Neural cell (in vitro differentiated cells): Measurements from ENCODE around the gene SIPA1L2. TPM values are rescaled to one million over a fixed set of nuclear protein-coding genes. Genes with fewer than 3 reads are reported as not detected.

Source experiments
- polyA plus RNA-seq: library from polyadenylated mRNA; depleted of rRNA; stranded (reverse); fragments of >200 nt; gene quantifications from 2 replicates; pipeline ENCODE4 v1.2.3, GENCODE V29; 2014

SIPA1L2 gene
- polyA plus RNA-seq, 1 donor from 2014 or later, result 5.6 TPM

Other genes with a start within 250 kb of the SIPA1L2 start
- gene MAP10, start 175.3 kb upstream of the SIPA1L2 start, polyA plus RNA-seq, result 1.1 and 1.7 TPM in 2 replicates